Vagina (tissue), 2 donors: Measurements from ENCODE around the gene MLKL.

Experiments used
- CTCF ChIP-seq, 3 experiments: fragments of 450-650 bp in 2 of 3; fragments of 200-600 bp in 1 of 3; sonication (generic) in 1 of 3; IDR thresholded peaks; one replicate each; pipeline ENCODE4 v1.5.1; 2017 to 2019; ENCODE audit warnings: antibody characterized with exemption in 3 of 3, mild to moderate bottlenecking in 2 of 3, moderate library complexity in 2 of 3
- POLR2A ChIP-seq, 2 donors: fragments of 450-650 bp; IDR thresholded peaks; one replicate each; pipeline ENCODE4 v1.6.1; 2017; ENCODE audit warnings: antibody characterized with exemption in 2 of 2, mild to moderate bottlenecking in 2 of 2, moderate library complexity in 2 of 2

GRCh38 chr16:74729783-74730683, 29.4 kb upstream of the MLKL start:
- TF ChIP-seq CTCF (IDR thresholded peaks at IDR 0.05), result no peak
- TF ChIP-seq POLR2A (IDR thresholded peaks at IDR 0.05), result no peak
